GM12865 (cell line): ENCODE measurements around the gene CD276.

Source experiments
- DNase-seq: peaks from one replicate; pipeline ENCODE4 v3.0.0; 2010; ENCODE audit warnings: low read depth
- H3K4me3 ChIP-seq: 2 replicates; pipeline ENCODE4 v1.5.1; 2011; ENCODE audit warnings: mild to moderate bottlenecking, low read depth, low read length, control low read depth
- CTCF ChIP-seq: IDR thresholded peaks from 2 replicates; pipeline ENCODE4 v1.5.1; 2011; ENCODE audit warnings: low read length, control low read depth, low read depth, inconsistent platforms; ENCODE audit not compliant: insufficient read depth; ENCODE audit errors: missing control alignments

CD276 gene

DNA sequence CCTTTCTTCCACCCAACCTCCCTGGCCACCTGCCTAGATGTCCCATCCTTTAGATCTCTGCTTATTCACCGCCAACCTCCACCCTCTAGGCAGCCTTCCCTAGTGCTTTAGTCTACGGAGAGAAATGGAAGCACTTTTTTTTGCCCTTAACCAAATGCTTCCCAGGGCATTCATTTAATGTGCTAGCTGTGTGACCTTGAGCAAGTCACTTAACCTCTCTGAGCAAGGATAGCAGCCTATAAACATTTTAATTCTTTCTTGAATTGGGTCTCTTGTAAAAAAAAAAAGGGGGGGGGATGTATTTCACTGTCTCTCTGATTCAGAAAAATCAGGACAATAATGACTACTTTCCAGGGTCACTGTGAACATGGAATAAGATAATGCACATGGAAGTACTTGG lies 72.2 kb downstream of the CD276 start:
- no peak for TF ChIP-seq CTCF
- no peak overlapping the region for H3K4me3 ChIP-seq
- DNase-seq, result no peak

- DNase-seq, result no peak
- TF ChIP-seq CTCF, result no peak
- no peak overlapping the region for H3K4me3 ChIP-seq
Observed at GRCh38 chr15:73756947-73757513, 72.8 kb downstream of the CD276 start.

DNA sequence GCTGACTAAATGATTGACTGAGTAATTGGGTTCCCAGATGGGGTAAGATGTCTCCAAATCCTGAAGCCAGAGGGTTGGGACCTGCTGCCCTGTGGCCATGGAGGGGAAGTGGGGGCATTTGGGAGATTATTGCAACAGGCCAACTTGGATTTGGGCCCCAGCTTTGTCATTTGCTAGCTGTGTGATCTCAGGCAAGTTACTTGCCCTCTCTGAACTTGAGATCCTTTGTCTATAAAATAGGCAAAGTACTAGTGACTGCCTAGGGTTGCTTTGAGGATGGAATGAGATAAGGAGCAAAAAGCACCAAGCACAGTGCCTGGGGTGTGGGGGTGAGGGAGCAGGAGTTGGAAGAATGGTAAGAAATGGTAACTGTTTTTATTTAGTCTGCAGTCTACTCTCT lies 73.4 kb downstream of the CD276 start:
- H3K4me3 ChIP-seq, result no peak overlapping the region
- DNase-seq, result no peak
- no peak for TF ChIP-seq CTCF

DNA sequence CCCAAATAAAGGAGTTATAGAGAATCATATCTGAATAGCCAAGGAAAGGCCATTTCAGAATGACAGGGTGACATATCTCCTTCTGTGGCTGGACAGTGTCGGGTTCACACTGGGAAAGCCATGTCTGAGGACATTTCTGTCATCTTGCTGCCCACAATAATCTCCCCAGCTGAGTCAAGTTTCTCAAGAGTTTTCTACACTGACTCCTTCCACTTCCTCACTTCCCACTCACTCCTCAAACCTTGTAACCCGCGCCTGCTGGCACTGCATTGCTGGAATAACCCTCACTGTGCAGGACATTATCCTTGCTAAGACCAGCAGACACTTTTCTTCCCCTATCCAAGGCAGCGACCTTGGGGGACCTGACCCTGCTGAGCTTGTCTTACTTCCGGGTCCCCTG lies 74.3 kb downstream of the CD276 start:
- DNase-seq, result no peak
- TF ChIP-seq CTCF, result no peak
- no peak overlapping the region for H3K4me3 ChIP-seq

DNA sequence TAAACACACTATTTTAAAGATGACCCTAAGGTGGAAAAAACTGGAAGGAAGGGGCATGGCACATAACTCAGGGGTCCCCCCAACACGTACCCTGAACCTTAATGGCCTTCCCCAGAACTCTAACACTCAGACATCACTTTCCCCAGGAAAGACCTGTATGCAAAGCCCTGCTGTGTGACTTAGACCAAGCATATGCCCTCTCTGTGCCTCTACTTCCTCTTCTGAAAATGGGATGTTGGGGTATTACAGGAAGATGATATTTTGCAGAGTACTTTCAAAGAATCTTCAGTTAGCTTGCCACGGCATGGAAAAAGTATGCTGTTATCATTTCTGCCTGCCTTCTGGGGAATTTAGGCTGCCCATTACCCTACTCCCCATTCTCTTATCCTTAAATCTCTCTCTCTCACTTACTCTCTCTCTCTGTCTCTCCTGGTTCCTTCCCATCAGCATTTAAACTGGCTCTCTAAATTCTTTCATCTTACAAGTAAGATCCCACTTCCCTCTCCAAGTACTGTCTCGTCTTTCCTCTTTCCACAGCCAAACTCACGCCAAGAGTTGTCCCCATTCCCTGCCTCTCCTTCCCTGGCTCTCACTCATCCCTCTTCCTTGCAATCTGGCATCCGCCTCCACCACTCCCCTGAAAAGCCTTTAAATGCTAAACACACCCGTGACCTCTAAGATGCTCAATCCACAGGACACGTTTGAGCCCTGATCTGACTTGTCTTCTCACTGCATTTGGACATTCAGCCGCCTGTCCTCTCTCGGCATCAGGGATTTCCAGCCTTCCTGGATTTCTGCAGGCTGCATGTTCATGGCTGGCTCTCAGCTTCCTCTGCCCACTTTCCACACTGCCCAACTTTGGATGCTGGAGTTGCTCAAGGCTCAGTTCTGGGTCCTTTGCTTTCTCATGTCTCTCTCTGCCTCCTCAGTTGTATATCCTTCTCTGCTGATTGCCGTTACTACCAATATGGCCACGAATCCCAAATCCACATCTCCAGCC lies 76.4 kb downstream of the CD276 start:
- TF ChIP-seq CTCF, result no peak
- no peak overlapping the region for H3K4me3 ChIP-seq
- no peak for DNase-seq

GRCh38 chr15:73763931-73764330 lies 79.7 kb downstream of the CD276 start:
- DNase-seq, result no peak
- TF ChIP-seq CTCF, result no peak
- no peak overlapping the region for H3K4me3 ChIP-seq
